Stimulated activated CD8-positive, alpha-beta memory T cell treated with anti-CD3 and anti-CD28 coated beads, Interleukin-4, amount 100 ng/mL, for 4 hours (primary cell): Measurements from ENCODE around the gene ATXN1.
"Not testable (repeated sequence)": the region's sequence is repeated elsewhere in the genome, so short reads cannot be mapped to it uniquely, and the experiment has no call there.

Source experiments
- DNase-seq, 2 donors: peaks; one replicate each; pipeline ENCODE4 v3.0.0-alpha.2; 2020; ENCODE audit warnings: low read depth in 2 of 2, low spot score in 1 of 2

ATXN1 gene

DNA sequence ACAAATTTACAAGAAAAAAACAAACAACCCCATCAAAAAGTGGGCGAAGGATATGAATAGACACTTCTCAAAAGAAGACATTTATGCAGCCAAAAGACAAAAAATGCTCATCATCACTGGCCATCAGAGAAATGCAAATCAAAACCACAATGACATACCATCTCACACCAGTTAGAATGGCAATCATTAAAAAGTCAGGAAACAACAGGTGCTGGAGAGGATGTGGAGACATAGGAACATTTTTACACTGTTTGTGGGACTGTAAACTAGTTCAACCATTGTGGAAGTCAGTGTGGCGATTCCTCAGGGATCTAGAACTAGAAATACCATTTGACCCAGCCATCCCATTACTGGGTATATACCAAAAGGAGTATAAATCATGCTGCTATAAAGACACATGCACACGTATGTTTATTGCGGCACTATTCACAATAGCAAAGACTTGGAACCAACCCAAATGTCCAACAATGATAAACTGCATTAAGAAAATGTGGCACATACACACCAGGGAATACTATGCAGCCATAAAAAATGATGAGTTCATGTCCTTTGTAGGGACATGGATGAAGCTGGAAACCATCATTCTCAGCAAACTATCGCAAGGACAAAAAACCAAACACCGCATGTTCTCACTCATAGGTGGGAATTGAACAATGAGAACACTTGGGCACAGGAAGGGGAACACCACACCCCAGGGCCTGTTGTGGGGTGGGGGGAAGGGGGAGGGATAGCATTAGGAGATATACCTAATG, 58.5 kb downstream of the ATXN1 start:
- DNase-seq = not testable (repeated sequence)

DNA sequence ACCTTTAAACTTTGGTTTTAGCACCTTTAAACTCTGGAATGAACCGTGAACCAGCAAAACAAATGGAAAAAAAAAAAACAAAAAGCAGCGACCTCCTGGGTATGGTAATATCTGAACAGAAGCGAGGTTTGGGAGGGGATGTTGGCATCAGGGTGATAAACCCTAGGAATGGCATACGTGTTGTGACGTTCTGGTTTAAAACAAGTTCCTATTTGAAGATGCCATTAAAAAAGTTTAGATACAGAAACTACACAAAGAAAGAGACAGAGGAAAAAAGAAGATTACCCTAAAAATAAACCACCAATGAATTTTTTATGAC, 60.4 kb downstream of the ATXN1 start:
- DNase-seq = no peak

DNA sequence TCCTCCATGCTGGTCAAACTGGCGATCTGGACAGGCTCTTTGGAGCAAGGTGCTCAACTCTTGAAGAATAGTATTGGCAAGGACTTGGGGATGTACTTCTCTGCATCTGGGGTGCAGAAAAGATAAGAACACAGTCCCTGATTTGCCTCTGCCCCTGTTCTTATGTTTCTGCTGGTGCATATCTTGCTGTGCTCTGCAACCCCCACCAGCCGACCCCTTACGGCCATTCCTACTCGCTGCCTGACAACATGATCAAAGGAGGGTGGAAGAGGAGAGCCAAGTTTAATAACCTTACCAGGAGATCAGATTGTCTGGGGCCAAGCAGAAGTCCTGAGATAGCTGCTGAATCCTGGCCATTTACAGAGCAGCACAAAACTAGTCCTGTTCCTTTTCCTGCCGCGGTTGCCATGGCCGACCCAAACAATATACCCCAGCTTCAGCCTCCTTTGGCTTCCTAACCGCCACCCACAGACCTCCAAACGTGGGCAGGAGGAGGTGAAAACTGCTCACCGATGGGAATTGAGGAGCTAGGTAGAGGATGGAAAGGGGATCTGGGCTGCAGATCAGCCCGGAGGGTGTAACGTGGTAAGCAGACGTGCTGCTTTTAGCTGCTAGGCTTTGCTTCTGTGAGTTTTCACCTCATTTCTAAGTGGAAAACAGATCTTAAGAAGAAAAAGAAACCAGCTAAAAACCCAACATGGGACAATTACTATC, 60.9 kb downstream of the ATXN1 start:
- no peak for DNase-seq

DNA sequence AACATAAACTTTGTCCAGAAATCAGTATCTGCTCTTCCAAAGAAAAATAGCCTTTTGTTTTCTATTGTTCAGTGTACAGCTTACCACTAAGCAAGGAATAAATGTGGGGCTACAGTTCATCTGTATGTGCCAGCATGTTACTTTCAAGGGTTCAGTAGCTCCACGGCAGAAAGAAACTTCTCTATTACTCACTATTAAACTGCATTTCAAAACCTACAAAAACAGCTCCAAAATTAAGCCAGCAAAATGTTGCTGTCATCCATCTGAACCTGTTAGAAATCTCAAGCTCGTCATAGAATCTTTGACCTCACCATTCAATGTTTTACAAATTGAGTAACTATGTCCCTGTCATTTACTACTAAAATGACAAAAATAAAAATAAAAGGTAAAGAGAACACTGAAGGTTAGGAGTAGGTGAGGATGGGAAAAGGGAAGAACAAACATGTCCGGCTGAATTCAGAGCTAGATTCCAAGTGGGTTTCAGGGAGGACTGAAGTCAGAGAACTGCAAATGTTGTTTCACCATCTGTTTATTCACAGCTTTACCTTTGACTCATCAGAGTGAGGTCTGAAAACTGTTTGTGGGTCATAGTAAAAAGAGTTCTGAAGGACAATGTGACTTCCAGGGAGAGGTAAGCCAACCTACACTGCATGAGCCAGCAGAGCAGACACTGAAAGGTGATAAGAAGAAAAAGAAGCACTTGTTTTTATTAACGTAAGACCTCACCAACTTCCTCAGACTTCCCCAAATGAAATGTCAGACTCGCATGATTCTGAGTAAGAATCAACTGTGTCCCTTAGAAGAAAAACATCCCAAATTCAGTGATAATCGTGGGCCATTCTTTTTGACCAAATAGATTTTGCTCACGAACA, 62.0 kb downstream of the ATXN1 start:
- no peak for DNase-seq

DNA sequence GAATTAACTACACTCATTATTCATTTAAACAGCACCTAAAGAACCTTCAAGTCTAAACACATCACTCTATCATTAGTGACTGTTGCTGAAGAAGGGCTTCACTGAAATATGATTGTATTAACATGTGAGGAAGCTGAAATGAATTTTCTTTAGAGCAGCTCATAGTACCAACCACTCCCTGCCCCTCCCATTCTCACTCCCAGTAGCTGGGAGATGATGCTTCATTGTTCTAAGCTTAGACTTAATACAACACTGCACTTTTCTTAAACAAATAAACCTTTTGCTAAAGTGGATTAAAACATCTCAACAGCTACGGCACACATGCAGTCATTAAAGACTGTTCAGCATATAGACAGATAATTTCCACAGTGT, 63.1 kb downstream of the ATXN1 start:
- DNase-seq = no peak

DNA sequence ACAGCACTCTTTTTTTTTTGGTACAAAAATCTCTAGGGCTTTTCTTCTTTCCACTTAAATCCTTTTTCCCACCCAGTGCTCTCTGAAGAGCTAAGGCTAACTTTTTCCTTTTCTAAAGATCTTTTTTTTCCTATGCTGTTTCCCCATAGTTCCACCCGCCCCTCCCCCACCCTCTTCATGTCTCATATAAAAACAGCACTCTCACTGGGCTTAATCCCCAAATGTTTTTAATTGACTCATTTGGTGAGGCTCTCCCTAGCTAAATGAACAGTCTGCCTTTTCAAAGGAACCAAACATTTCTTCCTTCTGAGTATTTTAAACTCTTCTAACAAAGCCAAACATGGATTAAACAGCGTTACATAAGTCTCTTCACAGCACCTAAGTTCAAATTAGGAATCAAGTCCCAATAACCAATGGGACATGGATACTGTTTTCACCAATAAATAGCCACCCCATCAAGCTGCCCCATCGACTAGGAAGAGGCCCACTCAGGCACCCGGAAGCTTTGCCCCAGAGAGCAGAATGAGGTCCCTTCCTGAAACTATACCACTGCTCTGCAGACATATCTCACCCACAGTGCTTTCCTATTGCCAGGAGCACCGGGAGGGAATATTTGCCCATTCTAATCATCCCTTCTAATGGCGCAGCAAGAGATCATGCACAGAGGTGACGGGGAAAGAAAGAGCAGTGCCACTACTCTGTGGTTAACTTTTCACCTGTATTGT, 63.7 kb downstream of the ATXN1 start:
- DNase-seq = no peak

DNA sequence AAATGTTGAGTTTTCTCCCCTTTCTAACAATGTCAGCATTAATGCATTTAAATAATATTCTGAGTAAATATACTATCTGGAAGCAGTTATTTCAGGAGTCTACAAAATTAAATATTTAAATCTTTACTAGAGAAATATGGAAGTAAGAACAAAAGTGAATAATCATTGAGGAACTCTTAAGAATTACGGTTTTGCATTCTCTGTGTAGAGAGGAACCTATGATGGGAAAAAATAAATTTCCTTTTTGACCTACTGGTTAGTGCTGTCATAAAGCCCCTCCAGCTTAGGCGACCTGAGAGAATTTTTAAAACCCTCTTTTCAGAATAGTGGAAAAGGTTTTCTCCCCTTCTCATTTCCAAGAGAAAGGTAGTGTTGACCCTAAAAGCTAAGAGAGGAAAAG, 64.8 kb downstream of the ATXN1 start:
- no peak for DNase-seq

DNA sequence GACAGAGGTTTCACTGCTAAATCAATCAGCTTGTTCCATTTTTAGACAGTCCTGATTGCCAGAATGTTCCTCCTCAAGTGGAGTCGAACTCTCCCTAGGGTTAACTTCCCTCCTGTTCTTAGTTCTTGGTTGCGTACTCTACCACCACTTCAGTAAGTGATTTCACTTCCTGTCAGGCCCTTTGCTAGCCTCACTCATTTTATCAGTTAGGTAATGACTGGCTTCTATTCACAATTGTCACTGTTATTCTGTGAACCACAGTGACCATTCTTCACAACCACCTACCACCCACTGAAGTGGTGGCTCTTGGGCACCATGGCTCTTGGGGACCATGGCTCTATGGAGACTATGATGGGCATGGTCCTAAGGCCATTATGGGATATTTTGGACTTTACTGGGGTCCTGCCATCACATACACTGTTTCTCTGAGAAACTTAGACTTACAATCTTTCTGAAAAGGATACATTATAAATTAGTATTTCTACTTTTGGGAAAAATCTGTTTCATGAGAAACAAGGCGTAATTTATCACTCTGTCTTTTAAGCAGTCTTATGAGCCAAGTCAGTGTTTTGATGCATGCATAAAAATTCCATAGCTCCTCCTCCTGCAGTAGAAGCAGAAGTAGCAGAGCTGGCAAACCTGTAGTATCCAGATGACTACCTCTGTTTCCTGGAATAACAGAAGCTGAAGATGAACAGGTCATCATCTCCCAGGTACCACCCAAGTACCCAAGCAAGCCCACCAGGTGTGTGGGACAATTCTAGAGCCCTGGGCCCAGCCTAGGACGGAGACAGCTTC, 66.3 kb downstream of the ATXN1 start:
- DNase-seq = no peak

DNA sequence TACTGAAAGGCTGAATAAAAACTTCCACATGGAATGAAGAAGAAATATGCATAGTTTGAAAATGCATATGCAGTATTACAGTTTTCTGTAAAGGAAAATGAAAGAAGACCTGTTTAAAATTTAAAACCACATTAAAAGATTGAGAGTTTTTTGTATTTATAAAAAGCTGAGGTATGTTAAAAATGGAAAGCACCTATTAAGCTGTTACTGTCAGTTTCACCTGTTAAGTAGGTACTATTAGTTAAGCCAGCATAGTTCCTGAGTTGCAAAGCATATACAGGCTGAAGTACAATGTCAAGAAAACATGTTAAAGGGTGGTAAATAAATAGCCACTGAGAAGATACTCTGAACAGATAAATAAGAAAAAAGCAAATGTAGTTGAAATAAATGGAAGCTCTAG, 69.9 kb downstream of the ATXN1 start:
- DNase-seq = no peak

DNA sequence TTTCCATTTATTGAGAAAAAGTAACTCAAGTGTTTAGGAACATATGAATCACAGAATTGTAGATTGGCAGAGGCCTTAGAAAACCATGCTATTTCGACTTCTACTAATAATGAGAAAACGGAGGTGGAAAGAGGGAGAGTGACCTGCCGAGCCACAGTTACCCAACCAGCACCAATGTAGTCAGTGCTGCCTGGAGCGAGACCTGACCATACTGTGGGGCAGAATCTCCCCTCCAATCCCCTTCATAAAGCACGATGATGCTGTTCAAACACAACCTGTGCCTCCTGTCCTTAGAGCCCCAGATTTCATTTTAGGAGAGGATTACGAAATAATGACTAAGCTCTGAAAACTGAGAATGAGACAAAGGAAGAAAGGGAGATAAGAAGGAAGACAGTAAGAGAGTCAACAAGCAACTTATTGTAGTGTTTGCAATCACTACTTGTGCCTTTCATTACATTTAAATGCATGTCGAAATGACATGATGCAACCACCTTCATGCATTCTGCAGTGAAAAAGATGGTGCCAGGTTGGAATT, 70.6 kb downstream of the ATXN1 start:
- no peak for DNase-seq

DNA sequence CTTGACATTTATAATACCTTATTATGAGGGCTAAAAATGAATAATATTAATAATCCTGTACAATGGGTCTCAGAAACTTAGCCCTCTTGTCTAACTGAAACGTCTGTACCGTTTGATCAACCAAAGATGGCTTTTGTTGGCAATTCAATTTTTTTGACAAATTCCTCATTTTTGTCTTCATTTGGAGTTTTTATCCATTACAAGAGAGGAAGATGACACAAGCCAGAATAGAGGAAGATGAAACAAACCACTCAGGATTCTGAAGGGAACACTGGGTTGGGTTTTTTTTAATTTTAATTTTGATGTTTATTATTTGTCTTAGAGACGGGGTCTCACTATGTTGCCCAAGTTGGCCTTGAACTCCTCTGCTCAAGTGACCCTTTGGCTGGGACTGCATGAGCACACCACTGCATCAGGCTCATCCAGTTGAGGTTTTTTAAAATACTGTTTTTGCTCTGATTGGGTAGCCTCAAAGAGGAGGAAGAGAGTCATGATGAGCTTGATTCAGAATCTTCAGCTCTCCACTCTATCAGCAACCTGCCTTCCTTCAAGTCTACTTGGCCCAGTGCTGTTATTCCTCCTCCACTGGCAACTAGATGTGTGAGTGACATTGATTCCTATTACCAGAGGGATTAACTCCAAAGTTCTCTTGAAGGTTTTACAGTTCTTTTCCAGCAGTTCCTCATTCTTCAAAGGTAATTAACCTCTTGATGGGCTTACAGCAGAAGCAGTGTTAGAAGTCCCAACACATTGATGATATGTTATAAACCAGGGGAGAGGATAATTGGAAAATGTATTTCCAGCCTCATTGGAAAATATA, 71.3 kb downstream of the ATXN1 start:
- DNase-seq = no peak

DNA sequence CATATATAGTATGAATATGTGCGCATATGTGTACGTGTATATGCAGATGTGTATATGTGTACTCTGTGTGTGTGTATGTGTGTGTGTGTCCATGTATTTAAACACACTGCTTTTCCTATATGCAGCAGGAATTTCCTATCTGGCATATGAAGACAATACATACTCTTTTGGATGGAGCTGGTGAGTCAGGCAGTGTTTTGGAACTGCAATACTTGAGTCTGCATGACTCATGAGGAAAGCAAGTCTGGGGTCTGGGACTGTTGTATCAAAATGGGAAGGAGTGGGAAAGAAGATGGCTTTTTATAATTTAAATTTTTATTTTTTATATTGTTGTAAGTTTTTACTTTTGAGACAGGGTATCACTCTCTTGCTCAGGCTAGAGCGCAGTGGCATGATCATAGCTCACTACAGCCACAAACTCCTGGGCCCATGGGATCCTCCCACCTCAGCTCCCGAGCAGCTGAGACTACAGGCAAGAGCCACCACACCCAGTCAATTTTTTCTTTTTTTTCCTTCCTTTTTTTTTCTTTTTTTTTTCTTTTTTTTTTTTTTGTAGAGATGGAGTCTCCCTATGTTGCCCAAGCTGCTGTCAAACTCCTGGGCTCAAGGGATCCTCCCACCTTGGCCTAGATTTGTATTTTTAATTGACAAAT, 72.2 kb downstream of the ATXN1 start:
- DNase-seq = no peak

DNA sequence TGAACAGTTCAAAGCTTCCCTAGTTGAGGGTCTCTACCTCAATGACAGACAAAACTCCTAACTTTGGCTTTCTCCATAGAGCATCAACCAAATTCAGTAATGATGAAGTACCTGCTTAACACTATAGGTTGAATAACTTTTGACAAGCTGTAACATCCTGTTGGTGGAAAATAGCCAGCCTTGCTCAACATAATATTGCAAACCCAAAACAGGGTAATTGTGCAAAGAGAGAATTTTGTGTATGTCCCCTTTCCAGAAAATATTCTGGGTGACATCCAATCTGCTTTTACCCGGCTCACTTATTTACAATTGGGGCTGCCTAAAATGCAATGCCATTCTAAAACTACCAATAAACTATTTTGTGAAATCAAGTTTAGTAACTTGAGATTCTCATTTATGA, 72.8 kb downstream of the ATXN1 start:
- no peak for DNase-seq

DNA sequence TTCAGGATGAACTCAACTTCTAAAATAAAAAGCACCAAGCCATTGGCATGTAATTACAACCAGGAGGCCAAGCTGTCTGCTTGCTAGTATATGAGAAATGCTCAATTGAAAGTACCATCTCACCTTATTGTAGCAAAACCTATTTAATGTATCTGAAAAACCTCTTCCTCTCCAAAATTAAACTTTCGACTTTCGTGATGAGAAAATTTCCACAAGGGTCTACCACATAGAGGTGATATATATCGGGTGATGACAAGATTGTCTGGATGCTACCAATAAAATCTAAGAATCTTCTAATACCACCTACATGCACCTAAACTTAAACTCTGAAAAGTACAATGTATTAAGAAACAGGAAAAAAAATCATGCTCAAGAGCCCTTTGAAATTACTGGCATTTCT, 74.2 kb downstream of the ATXN1 start:
- no peak for DNase-seq

DNA sequence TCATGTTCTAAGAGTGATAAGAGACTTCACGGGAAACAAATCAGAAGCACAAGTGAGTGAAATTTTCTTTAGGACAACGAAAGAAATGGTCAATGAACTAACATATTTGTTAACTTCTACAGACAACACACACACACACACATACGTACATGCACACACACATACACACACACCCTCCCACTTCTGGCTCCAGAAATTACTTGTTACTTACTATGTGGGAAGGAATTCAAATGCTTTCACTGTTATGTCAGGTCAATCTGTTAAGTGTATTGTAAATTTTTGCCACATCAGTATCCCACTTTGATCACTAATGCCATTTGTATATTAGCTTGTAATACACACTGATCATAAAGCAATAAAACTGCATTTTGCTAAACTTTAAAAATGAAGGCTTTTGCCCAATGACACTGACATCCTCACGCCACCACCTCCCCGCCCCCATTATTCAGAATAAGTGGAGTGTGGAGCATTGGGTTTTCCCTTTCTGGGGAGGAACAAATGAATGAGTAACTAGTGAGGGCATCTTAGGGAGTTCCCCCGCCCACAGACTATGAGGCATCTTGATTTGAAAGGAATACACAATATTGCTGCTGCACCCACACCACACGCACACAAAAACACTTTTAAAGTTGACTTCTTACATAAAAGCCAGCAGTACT, 76.2 kb downstream of the ATXN1 start:
- peak; percentile 78 to 84 for DNase-seq

DNA sequence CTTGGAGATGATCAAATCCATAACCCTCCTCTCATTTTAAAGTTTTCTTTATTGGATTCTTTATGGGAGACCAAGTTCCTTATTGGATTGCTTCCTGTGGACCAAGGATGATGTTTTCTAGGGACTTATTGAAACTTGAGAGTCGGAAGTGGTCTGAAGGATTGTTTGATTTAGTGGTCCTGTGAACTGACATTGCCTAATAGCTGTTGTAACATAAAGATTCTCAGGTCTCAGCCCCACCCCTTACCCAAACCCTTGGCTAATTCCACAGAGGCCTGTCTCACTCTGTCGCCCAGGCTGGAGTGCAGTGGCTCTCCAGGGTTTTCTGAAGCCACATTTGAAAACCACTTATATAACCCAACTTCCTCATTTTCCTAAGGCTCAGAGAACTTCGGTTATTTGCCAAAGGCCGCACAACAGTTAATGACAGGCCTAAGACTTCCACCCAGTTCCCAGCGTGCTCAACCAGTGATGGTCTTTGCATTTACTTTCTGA, 77.0 kb downstream of the ATXN1 start:
- no peak for DNase-seq

DNA sequence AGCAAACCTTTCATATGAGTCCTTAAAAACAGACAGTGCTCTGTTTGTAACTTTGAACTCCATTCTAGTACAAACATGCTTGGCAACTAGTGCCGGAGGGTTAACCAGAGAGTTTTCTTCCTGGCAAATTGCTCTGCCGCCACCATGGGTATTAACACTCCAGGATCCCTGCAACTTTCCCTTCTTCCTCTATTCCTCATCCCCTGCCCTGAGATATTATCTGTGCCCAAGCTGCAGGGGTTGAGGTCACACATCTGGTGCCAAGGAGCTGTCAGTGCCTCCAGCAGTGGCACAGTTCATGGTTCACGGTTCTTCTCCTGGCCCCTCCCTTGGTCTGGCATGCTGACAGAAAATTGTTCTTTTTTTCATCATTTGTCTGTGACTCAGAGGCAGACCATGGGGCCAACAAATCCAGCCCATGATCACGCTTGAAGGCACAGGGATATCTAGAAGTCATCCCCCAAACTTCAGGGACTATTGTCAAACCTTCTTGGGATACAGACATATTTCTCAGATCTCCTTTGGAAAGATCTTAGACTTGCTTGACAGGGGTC, 77.5 kb downstream of the ATXN1 start:
- DNase-seq = no peak

DNA sequence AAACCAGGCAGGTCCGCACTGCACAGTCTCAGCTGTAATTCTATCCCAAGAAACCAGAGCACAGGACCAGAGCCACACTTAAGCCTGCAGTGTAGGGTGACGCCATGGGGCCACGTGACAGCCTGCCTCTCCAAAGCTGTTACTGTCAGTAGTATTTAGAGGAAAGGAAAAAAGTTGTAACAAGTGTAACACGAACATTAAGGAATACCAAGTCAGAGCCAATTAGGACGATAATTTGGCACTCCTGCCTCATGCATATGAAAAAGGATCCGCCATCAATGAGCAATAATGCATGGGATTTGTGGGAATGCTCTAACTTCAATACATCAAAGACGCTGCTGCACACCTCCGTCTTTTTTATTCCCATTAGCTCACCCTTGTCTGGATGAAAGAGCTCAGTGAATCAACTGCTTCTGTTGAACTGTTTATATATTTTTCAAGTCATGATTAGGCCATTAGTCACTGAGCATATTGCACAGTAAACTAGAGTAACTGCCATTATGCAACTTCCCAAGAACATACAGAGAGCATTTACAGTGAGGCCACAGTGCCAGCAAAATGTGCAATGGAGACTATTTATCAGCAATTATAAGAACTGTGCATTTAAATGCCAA, 79.9 kb downstream of the ATXN1 start:
- DNase-seq = no peak
